HG03135 (cell line): ENCODE measurements around the gene EMILIN2.
A peak's percentile ranks its signal among the peaks of the same experiment; 100 is the strongest.
"Not testable (repeated sequence)": the region's sequence is repeated elsewhere in the genome, so short reads cannot be mapped to it uniquely, and the experiment has no call there.

Experiments
- ATAC-seq: cut with Tn5 transposase; IDR thresholded peaks from one replicate; pipeline ENCODE4 v1.9.1; 2021; ENCODE audit warnings: mild to moderate bottlenecking, moderate library complexity; ENCODE audit not compliant: unreplicated experiment

EMILIN2 gene

GRCh38 chr18:2843146-2843545, 3.7 kb upstream of the EMILIN2 start:
- ATAC-seq: no peak

- no peak for ATAC-seq
Observed at GRCh38 chr18:2845172-2845571, 1.6 kb upstream of the EMILIN2 start.

- ATAC-seq: peak; percentile 35
Observed at GRCh38 chr18:2847317-2848246, 776 bp downstream of the EMILIN2 start.

GRCh38 chr18:2848247-2849246, 1.7 kb downstream of the EMILIN2 start:
- no peak for ATAC-seq

- ATAC-seq: no peak
Observed at GRCh38 chr18:2850816-2851215, 4.0 kb downstream of the EMILIN2 start.

- no peak for ATAC-seq
Observed at GRCh38 chr18:2851771-2852170, 5.0 kb downstream of the EMILIN2 start.

GRCh38 chr18:2852460-2852859, 5.7 kb downstream of the EMILIN2 start:
- ATAC-seq: not testable (repeated sequence)

GRCh38 chr18:2853173-2853925, 6.5 kb downstream of the EMILIN2 start:
- ATAC-seq: no peak

- ATAC-seq: no peak
Observed at GRCh38 chr18:2853926-2854664, 7.3 kb downstream of the EMILIN2 start.

- no peak for ATAC-seq
Observed at GRCh38 chr18:2854875-2855274, 8.1 kb downstream of the EMILIN2 start.

- ATAC-seq: no peak
Observed at GRCh38 chr18:2855560-2856350, 8.9 kb downstream of the EMILIN2 start.

- no peak for ATAC-seq
Observed at GRCh38 chr18:2856547-2857170, 9.9 kb downstream of the EMILIN2 start.

- ATAC-seq: no peak
Observed at GRCh38 chr18:2857491-2858131, 10.8 kb downstream of the EMILIN2 start.

- not testable (repeated sequence) for ATAC-seq
Observed at GRCh38 chr18:2860397-2860796, 13.6 kb downstream of the EMILIN2 start.

GRCh38 chr18:2863997-2864396, 17.2 kb downstream of the EMILIN2 start:
- not testable (repeated sequence) for ATAC-seq

- not testable (repeated sequence) for ATAC-seq
Observed at GRCh38 chr18:2866465-2866864, 19.7 kb downstream of the EMILIN2 start.

GRCh38 chr18:2869207-2869606, 22.4 kb downstream of the EMILIN2 start:
- no peak for ATAC-seq

- no peak for ATAC-seq
Observed at GRCh38 chr18:2871111-2871720, 24.4 kb downstream of the EMILIN2 start.
